HL-60/S4 (cell line): Measurements from ENCODE around the gene SLC22A31.

ENCODE experiments used
- in situ Hi-C: fragments of 300-500 bp; cut with MboI; formaldehyde crosslinking; loops from 2 replicates; pipeline ENCODE4 v1.14.3; 2022; ENCODE audit warnings: low sequenced_read_pairs

SLC22A31 gene

GRCh38 chr16:89167425-89167941 lies 32.9 kb downstream of the SLC22A31 start:
- in situ Hi-C loops: loop anchor here (25.0 kb wide), 1 partner anchor 230 kb away; no protein-coding TSS in a partner anchor

- in situ Hi-C loops: loop anchor here (25.0 kb wide), 1 partner anchor 230 kb away; no protein-coding TSS in a partner anchor
Measured at GRCh38 chr16:89166696-89167424, 33.5 kb downstream of the SLC22A31 start.

GRCh38 chr16:89165681-89165979 lies 34.7 kb downstream of the SLC22A31 start:
- in situ Hi-C loops: loop anchor here (25.0 kb wide), 1 partner anchor 228 kb away; no protein-coding TSS in a partner anchor

- in situ Hi-C loops: loop anchor here (25.0 kb wide), 1 partner anchor 228 kb away; no protein-coding TSS in a partner anchor
Measured at GRCh38 chr16:89164847-89165680, 35.3 kb downstream of the SLC22A31 start.

DNA sequence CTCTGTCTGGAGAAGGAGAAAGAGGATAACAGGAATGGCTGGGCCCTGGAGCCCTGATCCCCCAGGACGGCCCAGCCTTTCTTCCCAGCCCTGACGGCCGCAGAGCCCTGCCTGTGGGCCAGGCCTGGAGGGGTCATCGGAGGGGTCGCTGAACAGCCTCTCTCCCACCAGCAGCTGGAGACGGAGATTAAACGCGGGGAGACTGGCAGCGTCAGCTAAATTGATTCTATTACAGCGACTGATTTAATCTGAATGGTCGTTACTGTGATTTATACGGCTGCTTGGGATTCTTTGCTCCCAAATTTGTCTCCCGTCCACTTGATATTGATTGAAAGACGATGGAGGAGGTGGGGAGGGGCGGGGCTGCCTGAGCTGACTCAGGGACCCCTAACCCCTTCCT lies 35.9 kb downstream of the SLC22A31 start:
- in situ Hi-C loops: loop anchor here (25.0 kb wide), 1 partner anchor 227 kb away; no protein-coding TSS in a partner anchor

DNA sequence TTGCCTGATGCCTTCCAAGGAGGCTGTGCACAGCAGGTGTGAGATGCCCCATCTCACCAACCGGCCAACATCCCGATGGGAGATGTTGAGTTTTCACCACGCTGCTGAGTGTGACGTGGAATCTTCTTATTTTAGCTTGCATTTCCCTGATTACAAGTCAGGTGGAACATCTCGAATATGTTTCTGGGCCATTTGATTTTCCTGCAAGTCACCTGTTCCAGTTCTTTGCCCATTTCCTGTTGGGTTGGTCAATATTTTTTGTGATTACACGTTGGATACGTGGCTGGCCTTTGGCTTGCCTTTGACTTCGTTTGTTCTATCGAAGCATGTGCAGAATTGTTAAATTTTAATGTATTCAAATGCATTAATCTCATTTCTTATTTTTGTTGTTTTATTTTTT lies 37.0 kb downstream of the SLC22A31 start:
- in situ Hi-C loops: loop anchor here (25.0 kb wide), 1 partner anchor 226 kb away; no protein-coding TSS in a partner anchor

DNA sequence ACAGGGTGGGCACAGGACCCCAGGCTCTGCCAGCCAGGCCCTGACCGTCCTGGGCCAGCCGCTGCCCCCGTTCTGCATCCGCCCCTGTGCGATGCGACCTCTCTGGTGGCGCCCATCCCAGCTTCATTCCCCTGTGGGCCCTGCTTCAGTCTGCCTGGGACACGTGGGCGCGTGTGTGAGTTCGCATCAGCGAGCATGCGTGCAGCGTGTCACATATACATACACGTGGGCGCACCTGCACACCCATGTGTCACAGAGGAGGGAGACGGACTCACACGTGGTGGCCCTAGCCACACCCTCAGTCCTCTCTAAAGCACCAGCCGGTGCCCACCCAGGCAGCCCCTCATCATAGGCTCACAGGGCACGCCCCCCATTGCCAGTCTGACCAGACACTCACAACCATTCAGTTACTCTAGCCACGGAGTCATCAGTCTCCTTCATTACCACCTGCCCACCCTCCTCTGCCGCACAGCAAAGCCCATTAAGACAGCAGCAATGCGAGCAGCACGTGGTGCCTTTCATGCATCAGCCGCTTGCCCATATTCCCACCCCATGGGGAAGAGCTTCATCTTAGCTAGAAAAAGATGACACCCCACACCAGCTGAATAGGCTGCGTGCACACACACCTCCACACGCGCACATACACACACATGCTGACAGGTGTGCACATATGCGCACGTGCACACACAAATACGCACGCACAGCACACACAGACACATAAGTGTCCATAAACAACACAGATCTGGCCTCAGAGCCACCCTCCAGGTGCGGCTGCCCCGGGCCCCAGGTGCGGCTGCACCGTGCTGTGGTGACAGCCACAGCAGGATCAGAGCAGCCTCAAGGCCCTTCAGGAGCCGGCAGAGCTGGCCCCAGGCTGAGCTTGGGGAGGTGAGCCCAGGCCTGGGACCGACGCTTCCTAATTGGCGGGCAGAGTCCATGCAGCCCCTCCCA lies 38.3 kb downstream of the SLC22A31 start:
- in situ Hi-C loops: loop anchor here (25.0 kb wide), 1 partner anchor 225 kb away; no protein-coding TSS in a partner anchor

DNA sequence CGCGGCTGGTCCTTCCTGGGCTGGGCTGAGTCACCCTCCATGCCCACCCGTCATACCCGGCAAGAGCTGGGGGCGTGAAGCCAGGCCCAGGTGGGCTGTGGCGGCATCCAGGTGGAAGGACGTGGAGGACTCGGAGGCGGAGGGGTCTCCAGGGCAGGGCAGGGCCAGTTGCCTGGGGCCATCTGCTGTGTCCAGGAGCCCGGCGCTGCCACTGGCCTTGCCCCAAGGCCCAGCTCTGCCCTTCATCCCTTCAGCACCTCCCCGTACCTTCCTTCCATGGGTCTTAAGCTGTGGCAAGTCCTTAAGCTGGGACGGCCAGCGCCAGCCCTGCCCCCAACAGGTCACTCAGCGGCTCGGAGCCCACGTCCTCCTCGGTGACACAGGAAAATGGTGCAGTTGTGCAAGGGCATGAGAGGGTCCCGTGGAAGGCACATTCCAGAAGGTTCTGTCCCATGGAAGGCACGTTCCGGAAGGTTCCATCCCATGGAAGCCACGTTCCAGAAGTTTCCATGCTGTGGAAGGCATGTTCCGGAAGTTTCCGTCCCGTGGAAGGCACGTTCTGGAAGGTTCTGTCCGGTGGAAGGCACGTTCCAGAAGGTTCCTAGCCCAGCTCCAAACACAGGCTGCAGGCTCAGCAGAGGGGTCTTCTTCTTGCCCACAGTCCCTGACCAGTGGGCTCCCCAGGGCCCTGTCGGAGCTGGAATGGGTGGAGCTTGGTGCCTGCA lies 39.2 kb downstream of the SLC22A31 start:
- in situ Hi-C loops: loop anchor here (25.0 kb wide), 1 partner anchor 224 kb away; no protein-coding TSS in a partner anchor

GRCh38 chr16:89159850-89160354 lies 40.4 kb downstream of the SLC22A31 start:
- in situ Hi-C loops: loop anchor here (25.0 kb wide), 1 partner anchor 223 kb away; no protein-coding TSS in a partner anchor

GRCh38 chr16:89159066-89159849 lies 41.1 kb downstream of the SLC22A31 start:
- in situ Hi-C loops: loop anchor here (25.0 kb wide), 1 partner anchor 222 kb away; no protein-coding TSS in a partner anchor

DNA sequence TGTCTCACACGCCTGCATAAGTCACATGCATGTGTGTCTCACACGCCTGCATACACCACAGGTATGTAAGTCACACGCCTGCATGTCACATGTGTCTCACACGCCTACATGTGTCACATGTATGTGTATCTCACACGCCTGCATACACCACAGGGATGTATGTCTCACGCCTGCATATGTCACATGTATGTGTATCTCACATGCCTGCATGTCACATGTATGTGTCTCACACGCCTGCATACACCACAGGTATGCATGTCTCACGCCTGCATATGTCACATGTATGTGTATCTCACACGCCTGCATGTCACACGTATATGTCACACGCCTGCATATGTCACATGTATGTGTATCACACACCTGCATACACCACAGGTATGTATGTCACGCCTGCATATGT lies 42.6 kb downstream of the SLC22A31 start:
- in situ Hi-C loops: loop anchor here (25.0 kb wide), 1 partner anchor 220 kb away; no protein-coding TSS in a partner anchor

- in situ Hi-C loops: loop anchor here (25.0 kb wide), 1 partner anchor 220 kb away; no protein-coding TSS in a partner anchor
Measured at GRCh38 chr16:89156740-89157645, 43.3 kb downstream of the SLC22A31 start.

GRCh38 chr16:89155851-89156739 lies 44.2 kb downstream of the SLC22A31 start:
- in situ Hi-C loops: loop anchor here (25.0 kb wide), 1 partner anchor 219 kb away; no protein-coding TSS in a partner anchor

DNA sequence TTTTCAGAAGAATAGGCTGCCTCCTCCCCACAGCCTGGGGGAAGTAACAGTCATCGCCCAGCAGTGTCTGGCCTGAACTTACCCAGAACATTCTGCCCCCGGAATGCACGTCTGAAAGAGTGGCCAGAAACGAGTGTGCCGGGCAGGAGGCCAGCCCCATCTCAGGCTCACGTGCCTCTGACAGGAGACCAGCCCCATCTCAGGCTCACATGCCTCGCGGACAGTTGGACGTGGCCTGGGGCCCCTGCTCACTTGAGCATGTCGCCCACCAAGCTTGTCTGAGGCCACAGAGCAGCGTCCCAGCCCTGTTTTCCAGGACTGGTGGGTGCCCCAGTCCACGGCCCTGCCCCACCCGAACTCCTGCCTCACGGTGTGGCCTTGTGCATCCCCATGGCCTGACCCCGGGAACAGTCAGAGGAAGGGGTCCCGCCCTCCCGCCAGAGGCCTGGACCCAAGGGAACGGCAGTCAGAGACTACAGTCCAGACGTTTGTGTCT lies 45.1 kb downstream of the SLC22A31 start:
- in situ Hi-C loops: loop anchor here (25.0 kb wide), 1 partner anchor 218 kb away; no protein-coding TSS in a partner anchor

DNA sequence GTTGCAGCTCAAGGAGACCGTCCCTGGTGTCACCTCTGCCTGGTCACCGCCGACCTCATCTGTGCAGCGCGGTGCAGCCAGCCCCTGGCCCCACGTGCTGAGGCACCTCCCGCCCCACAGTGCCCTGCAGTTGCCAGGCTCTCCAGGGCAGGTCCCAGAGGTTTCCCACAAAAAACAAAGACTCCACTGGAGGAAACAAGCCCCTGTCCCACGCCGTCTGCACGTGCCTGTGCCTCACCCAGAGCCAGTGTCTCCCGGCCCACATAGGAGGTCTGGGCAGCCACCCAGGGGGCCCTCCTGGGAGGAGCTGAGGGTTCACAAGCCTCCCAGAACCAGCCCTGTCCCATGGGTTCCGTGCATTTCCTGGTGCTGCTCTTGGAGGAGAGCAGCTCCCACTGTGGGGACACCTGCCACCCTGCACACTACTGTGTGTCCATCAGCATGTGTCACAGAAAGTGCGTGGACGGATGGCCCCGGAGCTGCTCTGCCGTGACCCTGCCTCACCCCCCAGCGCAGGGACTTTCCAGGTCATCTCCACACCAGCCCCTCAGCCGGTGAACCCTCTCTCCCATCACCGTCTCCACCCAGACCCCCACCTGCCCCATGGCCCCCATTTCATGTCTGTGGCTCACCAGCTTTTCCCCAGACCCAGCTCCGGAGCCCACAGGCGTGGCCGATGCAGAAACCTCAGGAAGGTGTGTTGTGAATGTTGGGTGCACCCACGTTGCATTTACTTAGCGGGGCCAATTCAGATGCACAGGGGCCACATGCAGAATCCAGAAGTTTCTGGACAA lies 45.8 kb downstream of the SLC22A31 start:
- in situ Hi-C loops: loop anchor here (25.0 kb wide), 1 partner anchor 217 kb away; no protein-coding TSS in a partner anchor
